ENCODE data around the gene TLX2. TPM values are rescaled to one million over a fixed set of nuclear protein-coding genes. Genes with fewer than 3 reads are reported as not detected.

Gene TLX2
- total RNA-seq, 1 donor from 2014 or later, result 1.2 TPM

DNA sequence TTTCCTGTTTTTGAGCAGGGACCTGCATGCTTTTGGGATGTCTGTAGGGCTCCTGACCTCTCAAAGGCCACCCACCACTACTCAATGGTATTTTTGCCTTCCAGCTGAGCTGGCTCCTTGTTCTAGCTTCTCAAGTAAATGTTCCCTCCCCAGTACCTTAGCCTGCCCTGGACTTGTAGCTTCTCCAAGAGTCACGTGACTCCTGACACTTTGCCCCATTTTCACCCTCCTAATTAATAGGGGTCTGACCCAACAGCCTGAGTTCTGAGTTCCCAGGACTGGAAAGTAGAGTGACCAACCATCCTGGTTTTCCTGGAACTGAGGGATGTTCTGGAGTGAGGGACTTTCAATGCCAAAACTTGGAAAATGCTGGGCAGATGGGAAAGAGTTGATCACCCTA is 18.8 kb upstream of the TLX2 start:
- intact Hi-C loops (cut with micrococcal nuclease), result no loop called here

GRCh38 chr2:74496997-74497776 is 17.1 kb upstream of the TLX2 start:
- intact Hi-C loops (cut with micrococcal nuclease), result no loop called here

DNA sequence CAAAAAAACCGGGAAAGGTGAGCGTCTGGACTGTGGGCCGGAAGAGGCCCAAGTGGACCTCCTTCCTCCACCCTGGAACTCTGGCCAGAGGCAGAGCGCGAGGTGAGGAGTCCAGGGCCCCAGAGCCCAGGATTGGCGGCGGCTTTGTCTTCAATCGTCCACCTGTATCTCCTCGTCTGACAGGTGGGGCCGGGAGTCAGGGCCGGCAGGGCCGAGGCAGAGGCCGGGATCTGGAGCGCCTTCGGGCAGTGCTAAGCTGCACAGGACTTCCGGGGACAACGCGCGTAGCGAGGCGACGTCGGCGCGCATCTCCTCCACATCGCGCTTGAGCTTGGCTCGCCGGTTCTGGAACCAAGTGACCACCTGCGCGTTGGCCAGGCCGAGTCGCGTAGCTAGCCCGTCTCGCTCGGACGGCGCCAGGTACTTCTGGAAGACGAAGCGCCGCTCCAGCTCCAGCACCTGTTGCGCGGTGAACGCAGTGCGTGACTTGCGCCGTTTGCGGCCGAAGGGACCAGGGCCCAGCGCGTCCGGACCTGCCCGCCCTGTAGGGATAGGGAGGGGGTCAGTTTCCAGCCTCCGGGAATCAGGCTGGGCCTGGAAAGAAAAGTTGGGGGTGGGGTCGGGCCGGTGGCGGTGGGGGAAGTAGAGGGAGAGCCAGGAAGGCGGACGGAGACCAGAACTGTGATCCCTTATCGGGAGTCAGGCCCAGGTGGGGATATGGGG is 16.3 kb upstream of the TLX2 start:
- intact Hi-C loops (cut with micrococcal nuclease), result loop anchor here (1.0 kb wide), 4 partner anchors 9 to 89 kb away; partner anchors contain the start of genes AUP1, HTRA2, PCGF1 and TTC31

DNA sequence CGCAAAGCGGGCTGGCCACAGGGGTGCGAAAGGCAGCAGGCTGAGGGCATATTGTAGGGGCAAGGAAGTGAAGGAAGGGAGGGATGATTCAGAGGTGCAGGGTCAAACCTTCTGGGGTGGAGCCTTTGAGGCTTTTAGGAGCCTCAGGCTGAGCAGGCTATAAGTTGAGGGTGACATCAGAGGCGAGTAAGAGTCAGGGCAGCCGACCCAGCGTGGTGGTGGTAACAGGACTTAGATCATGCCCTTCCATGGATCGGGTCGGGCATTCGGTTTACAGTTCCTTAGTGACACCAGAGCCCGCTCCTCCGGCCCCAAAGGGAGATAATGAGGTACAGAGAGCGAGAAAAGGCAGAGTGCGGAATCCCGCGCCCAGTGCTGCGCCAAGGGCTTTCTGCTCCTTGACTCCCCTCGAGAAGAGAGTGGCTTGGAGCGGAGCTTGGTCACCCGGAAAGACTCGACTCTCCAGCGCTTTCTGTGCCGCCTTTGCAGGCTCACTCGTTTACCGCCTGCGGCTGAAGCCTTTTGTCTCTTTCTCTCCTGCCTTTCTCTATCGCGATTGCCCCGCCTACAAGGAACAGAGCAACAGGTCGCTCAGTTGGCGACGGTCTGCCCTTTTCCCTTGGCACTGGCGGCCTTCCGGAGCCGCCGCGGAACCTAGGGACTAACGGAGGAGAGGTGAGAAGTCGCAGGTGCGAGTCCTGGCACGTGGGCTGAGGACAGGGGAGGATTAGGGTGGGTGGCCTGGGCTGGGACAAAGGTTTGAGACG is 15.6 kb upstream of the TLX2 start:
- intact Hi-C loops (cut with micrococcal nuclease), result loop anchor here (1.0 kb wide), 5 partner anchors 9 to 89 kb away; partner anchors contain the start of genes AUP1, HTRA2, PCGF1 and TTC31

GRCh38 chr2:74499267-74499939 is 14.8 kb upstream of the TLX2 start, which contains the start of gene LBX2:
LBX2 (minus strand) TSS chr2:74499603; CDS start chr2:74499537, 66 bp downstream.
- intact Hi-C loops (cut with micrococcal nuclease), result loop anchor here (1.0 kb wide), 1 partner anchor 17 kb away; no protein-coding TSS in a partner anchor

GRCh38 chr2:74499940-74500577 is 14.2 kb upstream of the TLX2 start:
- intact Hi-C loops (cut with micrococcal nuclease), result loop anchor here (1.0 to 5.0 kb wide), 2 partner anchors 16 to 1208 kb away; partner anchors contain the start of gene EGR4

DNA sequence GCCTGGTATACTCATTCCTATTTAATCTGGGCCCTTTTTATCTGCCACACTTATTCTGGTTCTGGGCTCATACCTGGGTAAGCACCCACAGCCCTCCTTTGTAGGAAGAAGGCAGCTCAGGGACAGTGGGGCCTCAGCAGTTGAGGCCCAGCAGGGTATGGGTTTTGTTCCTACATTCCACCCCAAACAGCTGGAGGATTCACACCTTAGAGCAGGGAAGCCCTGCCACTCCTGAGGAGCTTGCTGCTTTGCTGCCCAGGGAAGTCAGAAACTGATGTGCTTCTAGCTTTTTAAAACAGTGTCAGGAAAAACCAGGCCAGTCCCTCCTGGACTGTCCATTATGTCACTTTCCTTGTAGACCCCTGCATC is 13.7 kb upstream of the TLX2 start:
- intact Hi-C loops (cut with micrococcal nuclease), result loop anchor here (5.0 kb wide), 1 partner anchor 1208 kb away; the partner anchor contains the start of gene EGR4

- intact Hi-C loops (cut with micrococcal nuclease), result loop anchor here (5.0 kb wide), 1 partner anchor 1209 kb away; the partner anchor contains the start of gene EGR4
Observed at GRCh38 chr2:74501335-74502071, 12.7 kb upstream of the TLX2 start.

- intact Hi-C loops (cut with micrococcal nuclease), result loop anchor here (5.0 kb wide), 1 partner anchor 1210 kb away; the partner anchor contains the start of gene EGR4
Observed at GRCh38 chr2:74502147-74502719, 12.0 kb upstream of the TLX2 start.

DNA sequence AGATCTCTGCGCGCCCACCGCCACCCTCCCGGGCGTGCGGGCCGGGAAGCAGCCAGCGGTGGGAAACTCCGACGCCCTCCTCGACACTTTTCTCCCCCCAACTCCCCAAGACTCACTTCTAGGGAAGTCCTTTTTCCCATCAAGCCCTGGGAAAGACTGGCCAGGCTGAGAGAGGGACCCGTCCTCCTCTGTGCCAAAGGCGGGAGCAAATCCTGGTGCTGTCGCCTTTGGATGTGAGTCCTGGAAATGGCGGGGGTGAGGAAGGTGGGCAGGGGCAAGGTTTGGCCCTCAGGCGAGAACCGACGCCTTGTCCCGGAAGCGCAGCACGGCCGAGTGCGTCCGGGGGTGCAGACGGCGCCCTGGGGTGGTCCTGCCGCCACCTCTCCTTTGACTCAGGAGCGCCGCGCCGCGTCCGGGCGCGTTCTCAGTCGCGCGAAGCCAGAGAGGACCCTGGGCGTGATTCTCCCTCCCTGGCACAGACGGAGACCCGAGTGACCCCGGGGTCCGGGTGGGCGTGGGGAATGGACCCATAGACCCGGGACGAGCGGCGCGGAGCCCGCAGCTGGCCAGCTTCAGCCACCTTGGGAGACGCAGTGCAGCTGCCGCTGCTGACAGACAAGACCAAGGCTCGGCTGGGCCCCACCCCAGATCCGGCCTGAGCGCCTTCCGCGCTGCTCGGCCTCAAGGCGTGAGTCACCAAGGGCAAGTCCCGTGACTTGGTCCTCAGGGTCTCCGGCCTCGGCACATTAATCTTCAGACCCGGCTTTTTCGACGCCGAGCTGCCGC is 11.3 kb upstream of the TLX2 start:
- intact Hi-C loops (cut with micrococcal nuclease), result loop anchor here (1.0 to 5.0 kb wide), 2 partner anchors 20 to 1211 kb away; partner anchors contain the start of genes EGR4 and TTC31

- intact Hi-C loops (cut with micrococcal nuclease), result loop anchor here (1.0 to 5.0 kb wide), 2 partner anchors 20 to 1211 kb away; partner anchors contain the start of genes EGR4 and TTC31
Observed at GRCh38 chr2:74503506-74504475, 10.5 kb upstream of the TLX2 start.

DNA sequence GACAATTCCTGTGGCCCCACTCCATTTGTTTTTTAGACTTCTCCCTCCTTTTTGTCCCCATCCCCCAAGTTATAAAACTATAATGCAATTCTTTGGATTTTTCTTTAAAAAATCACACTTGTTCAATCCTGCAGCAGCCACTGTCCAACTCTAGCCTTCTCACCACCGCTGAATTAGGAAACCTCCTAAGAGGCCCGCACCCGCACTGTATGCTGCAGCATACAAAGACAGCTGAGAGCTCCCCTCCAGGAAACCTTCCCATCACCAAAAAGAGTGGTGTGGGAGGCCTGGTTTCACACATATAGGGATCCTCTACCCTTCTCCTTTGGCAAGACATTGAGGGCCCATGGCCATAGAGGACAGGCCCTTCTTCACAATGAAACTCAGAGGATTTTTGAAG is 9.7 kb upstream of the TLX2 start:
- intact Hi-C loops (cut with micrococcal nuclease), result loop anchor here (5.0 kb wide), 1 partner anchor 1212 kb away; the partner anchor contains the start of gene EGR4

GRCh38 chr2:74505448-74506246 is 8.6 kb upstream of the TLX2 start:
- intact Hi-C loops (cut with micrococcal nuclease), result loop anchor here (2.0 kb wide), 4 partner anchors 51 to 239 kb away; partner anchors contain the start of genes C2orf81, INO80B, SEMA4F and WDR54

DNA sequence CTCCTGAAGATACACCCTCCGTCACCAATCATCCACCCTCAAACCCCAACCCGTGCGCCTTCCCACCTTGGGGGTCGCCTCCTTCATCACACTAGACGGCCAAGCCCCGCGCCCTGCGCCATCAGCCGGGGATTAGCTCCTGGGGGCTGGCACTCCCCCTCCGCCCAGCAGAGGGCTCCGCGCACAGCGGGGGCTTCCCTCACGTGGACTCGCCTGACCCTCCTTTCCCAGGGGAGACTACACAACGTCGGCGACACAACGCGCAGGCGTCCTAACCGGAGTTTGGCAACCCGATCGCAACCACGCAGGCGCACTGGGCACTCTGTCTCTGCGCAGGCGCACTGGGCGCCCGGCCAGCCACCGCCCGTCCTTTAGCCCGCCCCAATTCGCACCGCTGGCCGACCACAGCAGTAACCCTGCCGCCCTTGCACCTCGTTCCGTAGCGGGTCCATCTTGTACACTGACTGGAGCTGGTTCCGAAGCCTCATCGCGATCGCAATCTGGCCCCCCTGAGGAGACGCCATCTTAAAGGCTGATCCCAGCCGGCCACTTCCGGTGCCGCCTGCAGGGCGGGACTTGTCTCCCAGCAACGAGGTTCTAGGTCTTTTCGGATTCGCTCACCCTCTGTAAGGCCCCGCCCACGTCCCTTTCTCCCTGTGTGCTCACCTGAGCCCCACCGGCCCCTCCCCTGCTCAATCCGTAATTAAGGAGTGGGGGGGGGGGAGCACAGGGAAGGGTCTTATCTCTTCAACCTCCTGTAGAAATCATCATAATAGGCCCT is 6.9 kb upstream of the TLX2 start, which contains the start of gene PCGF1:
Gene PCGF1, minus strand, starts transcription at position 551 of the 781 bp plus-strand sequence. Its CDS starts 27 bp downstream, at position 524.
- intact Hi-C loops (cut with micrococcal nuclease), result loop anchor here (1.0 to 2.0 kb wide), 14 partner anchors 9 to 770 kb away; partner anchors contain the start of genes AUP1, C2orf81, DGUOK and DOK1

All from T-helper 1 cell treated with Interleukin-12 subunit alpha and Interleukin-12 subunit beta and Interleukin-4 antibody, amounts not matched to agents 30 ng/mL and 1 ng/mL, for 36 hours (primary cell).